GM06990 (cell line): Measurements from ENCODE around the gene DNAH10.

Experiments
- DNase-seq: peaks from one replicate; pipeline ENCODE4 v3.0.0-alpha.2; 2011; ENCODE audit not compliant: insufficient read length; ENCODE audit errors: extremely low read depth
- H3K27me3 ChIP-seq: replicated peaks from 2 replicates; pipeline ENCODE4 v1.6.0; 2011; ENCODE audit warnings: low read length; ENCODE audit not compliant: control insufficient read depth, insufficient read depth
- H3K36me3 ChIP-seq: 2 replicates; pipeline ENCODE4 v1.5.1; 2011; ENCODE audit warnings: low read length; ENCODE audit not compliant: control insufficient read depth, insufficient read depth
- H3K4me3 ChIP-seq: replicated peaks from 2 replicates; pipeline ENCODE4 v1.5.1; 2011; ENCODE audit warnings: low read depth, mild to moderate bottlenecking, control low read depth, low read length
- CTCF ChIP-seq: IDR thresholded peaks from 2 replicates; pipeline ENCODE4 v1.5.1; 2011; ENCODE audit warnings: low read length, control low read depth, mild to moderate bottlenecking, inconsistent platforms; ENCODE audit not compliant: insufficient read depth, poor library complexity, severe bottlenecking

Gene DNAH10

GRCh38 chr12:123917337-123917850 is 155.3 kb downstream of the DNAH10 start:
- no peak for TF ChIP-seq CTCF
- no peaks in the 10 kb centered on the region; the same call in 1 of the 2 replicates for H3K27me3 ChIP-seq

GRCh38 chr12:123919980-123920360 is 157.9 kb downstream of the DNAH10 start:
- no peaks in the 10 kb centered on the region; the same call in 1 of the 2 replicates for H3K27me3 ChIP-seq
- H3K4me3 ChIP-seq: no peak overlapping the region
- TF ChIP-seq CTCF: no peak
- DNase-seq: no peak
- H3K36me3 ChIP-seq: no peaks in the 10 kb centered on the region

More at GRCh38 chr12:123917337-123917850, 155.3 kb downstream of the DNAH10 start:
- Histone ChIP-seq H3K36me3 (no peaks in the 10 kb centered on the region), H3K4me3 (no peak overlapping the region)
- no peak for DNase-seq

GRCh38 chr12:123923038-123923437 is 160.9 kb downstream of the DNAH10 start:
- Histone ChIP-seq H3K27me3 (no peaks in the 10 kb centered on the region; the same call in 1 of the 2 replicates), H3K36me3 (no peaks in the 10 kb centered on the region), H3K4me3 (no peak overlapping the region)
- no peak for DNase-seq
- no peak for TF ChIP-seq CTCF

GRCh38 chr12:123923927-123924326 is 161.8 kb downstream of the DNAH10 start:
- Histone ChIP-seq H3K27me3 (no peaks in the 10 kb centered on the region; the same call in 1 of the 2 replicates), H3K36me3 (no peaks in the 10 kb centered on the region), H3K4me3 (no peak overlapping the region)
- no peak for TF ChIP-seq CTCF
- no peak for DNase-seq

GRCh38 chr12:123924539-123924938 is 162.4 kb downstream of the DNAH10 start:
- no peak for DNase-seq
- Histone ChIP-seq H3K36me3 (no peaks in the 10 kb centered on the region), H3K27me3 (no peaks in the 10 kb centered on the region; the same call in 1 of the 2 replicates), H3K4me3 (no peak overlapping the region)
- no peak for TF ChIP-seq CTCF
